PC-3 (cell line): ENCODE results near the gene UCHL5.

ENCODE experiments used
- EZH2 ChIP-seq: fragments of 300-600 bp; sonication (generic); IDR thresholded peaks from one replicate; pipeline ENCODE4 v1.6.1; 2017; ENCODE audit warnings: antibody characterized with exemption, mild to moderate bottlenecking, low read length; ENCODE audit not compliant: unreplicated experiment
- EZH2phosphoT487 ChIP-seq: fragments of 300-600 bp; sonication (generic); IDR thresholded peaks from 2 replicates; pipeline ENCODE4 v1.6.1; 2018; ENCODE audit warnings: mild to moderate bottlenecking, antibody characterized with exemption, low read length, borderline replicate concordance
- TF ChIP-seq, protein P1 (sequence below): fragments of 300-600 bp; sonication (generic); conservative IDR thresholded peaks from 2 replicates; pipeline ENCODE4 v1.5.1; 2017; ENCODE audit warnings: antibody characterized with exemption, low read depth, mild to moderate bottlenecking, low read length

- TF ChIP-seq EZH2phosphoT487: no peak
- TF ChIP-seq, protein P1, sequence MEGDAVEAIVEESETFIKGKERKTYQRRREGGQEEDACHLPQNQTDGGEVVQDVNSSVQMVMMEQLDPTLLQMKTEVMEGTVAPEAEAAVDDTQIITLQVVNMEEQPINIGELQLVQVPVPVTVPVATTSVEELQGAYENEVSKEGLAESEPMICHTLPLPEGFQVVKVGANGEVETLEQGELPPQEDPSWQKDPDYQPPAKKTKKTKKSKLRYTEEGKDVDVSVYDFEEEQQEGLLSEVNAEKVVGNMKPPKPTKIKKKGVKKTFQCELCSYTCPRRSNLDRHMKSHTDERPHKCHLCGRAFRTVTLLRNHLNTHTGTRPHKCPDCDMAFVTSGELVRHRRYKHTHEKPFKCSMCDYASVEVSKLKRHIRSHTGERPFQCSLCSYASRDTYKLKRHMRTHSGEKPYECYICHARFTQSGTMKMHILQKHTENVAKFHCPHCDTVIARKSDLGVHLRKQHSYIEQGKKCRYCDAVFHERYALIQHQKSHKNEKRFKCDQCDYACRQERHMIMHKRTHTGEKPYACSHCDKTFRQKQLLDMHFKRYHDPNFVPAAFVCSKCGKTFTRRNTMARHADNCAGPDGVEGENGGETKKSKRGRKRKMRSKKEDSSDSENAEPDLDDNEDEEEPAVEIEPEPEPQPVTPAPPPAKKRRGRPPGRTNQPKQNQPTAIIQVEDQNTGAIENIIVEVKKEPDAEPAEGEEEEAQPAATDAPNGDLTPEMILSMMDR: no peak
- no peak for TF ChIP-seq EZH2
These were observed 42.4 kb downstream of the UCHL5 start for GRCh38 chr1:193016788-193017187.
